IgD-negative memory B cell (primary cell): ENCODE results near the gene AFG3L2. TPM values are rescaled to one million over a fixed set of nuclear protein-coding genes. Genes with fewer than 3 reads are reported as not detected.

Source experiments
- H3K27ac Mint-ChIP-seq, 3 donors: one replicate each; pipeline ENCODE4 v1.8.0; 2020 to 2022; ENCODE audit warnings: mild to moderate bottlenecking in 3 of 3, mixed read lengths in 3 of 3, moderate library complexity in 1 of 3
- H3K27me3 Mint-ChIP-seq: one replicate; pipeline ENCODE4 v1.8.0; 2021; ENCODE audit warnings: mixed read lengths
- H3K36me3 Mint-ChIP-seq: one replicate; pipeline ENCODE4 v1.8.0; 2020; ENCODE audit warnings: mild to moderate bottlenecking, mixed read lengths
- H3K4me1 Mint-ChIP-seq, 3 donors: one replicate each; pipeline ENCODE4 v1.8.0; 2020 to 2022; ENCODE audit warnings: mixed read lengths in 3 of 3, mild to moderate bottlenecking in 1 of 3
- H3K4me3 Mint-ChIP-seq, 4 donors: one replicate each; pipeline ENCODE4 v1.8.0; 2020 to 2022; ENCODE audit warnings: mild to moderate bottlenecking in 4 of 4, mixed read lengths in 4 of 4, moderate library complexity in 3 of 4
- H3K9me3 Mint-ChIP-seq, 3 donors: one replicate each; pipeline ENCODE4 v1.8.0; 2020 to 2021; ENCODE audit warnings: mixed read lengths in 3 of 3, mild to moderate bottlenecking in 1 of 3
- polyA plus RNA-seq: library from polyadenylated mRNA; unstranded; fragments of 300-500 nt; fragmentation: Illumina TruSeq; gene quantifications from one replicate; pipeline ENCODE4 v1.2.3, GENCODE V29; 2021

Gene AFG3L2
- polyA plus RNA-seq, 1 donor from 2014 or later: 27.9 TPM

GRCh38 chr18:12282442-12283039 is 94.5 kb downstream of the AFG3L2 start:
- Mint-ChIP-seq H3K27me3 (peaks cover 9% of the 10 kb centered on the region), H3K4me1 (no peaks in the 10 kb centered on the region), H3K27ac (no peak overlapping the region), H3K4me3 (no peak overlapping the region), H3K9me3 (no peaks in the 10 kb centered on the region), H3K36me3 (no peaks in the 10 kb centered on the region)

DNA sequence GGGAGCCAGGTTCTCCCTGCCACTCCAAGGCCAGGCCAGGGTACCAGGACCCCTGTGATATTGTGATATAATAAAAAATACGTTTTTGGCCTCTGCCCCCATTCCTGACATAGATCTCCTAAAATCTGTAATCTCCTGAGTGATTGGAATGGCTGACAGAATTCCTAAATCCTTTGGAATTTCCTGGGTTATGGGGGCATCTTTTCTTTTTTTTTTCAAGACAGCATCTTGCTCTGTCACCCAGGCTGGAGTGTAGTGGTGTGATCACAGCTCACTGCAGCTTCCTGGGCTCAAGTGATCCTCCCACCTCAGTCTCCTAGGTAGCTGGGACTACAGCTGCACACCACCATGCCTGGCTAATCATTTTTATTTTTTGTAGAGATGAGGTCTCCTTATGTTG is 95.2 kb downstream of the AFG3L2 start:
- Mint-ChIP-seq H3K4me1 (no peaks in the 10 kb centered on the region), H3K4me3 (no peak overlapping the region), H3K27me3 (peaks cover 9% of the 10 kb centered on the region), H3K36me3 (no peaks in the 10 kb centered on the region), H3K27ac (no peak overlapping the region), H3K9me3 (no peaks in the 10 kb centered on the region)

DNA sequence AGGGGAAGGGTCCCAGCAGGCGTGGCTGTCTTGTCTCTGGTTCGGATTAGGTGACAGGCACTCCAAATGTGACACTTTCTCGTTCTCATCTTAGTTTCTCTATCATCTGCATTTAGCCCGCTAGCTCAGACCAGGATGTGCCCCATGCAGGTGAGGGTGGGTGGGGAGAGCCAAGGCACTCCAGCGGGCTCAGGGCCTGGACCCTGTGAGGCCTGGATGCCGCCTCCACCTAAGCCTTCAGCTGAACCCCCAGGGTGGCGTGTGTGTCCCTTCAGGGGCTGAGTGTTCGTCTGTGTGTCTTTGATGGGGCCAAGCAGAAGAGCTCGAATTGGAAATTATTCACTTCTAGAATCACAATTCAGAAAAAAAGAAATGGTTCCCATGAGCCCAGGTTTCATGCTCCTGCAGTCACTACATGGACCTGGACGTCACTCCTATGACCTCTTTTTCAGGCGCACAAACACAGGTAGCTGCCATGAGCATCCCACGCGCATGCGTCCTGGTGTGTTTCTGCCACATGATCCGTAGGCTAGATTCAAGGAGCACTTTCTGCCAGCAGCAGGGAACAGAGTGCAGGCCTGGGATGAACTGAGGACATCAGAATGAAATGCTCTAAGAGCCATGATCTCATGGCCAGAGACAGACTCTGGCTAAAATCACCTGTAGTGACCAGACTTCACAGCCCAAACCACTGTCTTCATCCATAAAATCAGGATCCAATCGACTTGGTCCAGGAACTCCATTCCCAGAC is 97.1 kb downstream of the AFG3L2 start:
- Mint-ChIP-seq H3K4me3 (no peak overlapping the region), H3K36me3 (no peaks in the 10 kb centered on the region), H3K27ac (peak overlapping the region in 1 of 3 donors; percentile 76), H3K9me3 (no peaks in the 10 kb centered on the region), H3K4me1 (no peaks in the 10 kb centered on the region), H3K27me3 (peaks cover 7% of the 10 kb centered on the region)

Other genes starting within 250 kb of the AFG3L2 start
- gene CIDEA, start 122.9 kb downstream of the AFG3L2 start, polyA plus RNA-seq: not detected
- 25.1 TPM for gene TUBB6, start 69.0 kb downstream of the AFG3L2 start, polyA plus RNA-seq
- gene PRELID3A, start 30.7 kb upstream of the AFG3L2 start, polyA plus RNA-seq: 0.29 TPM